ENCODE data around the gene PRELID1. TPM values are rescaled to one million over a fixed set of nuclear protein-coding genes. Genes with fewer than 3 reads are reported as not detected.
"Not testable (repeated sequence)": the region's sequence is repeated elsewhere in the genome, so short reads cannot be mapped to it uniquely, and the experiment has no call there.

The PRELID1 gene, protein sequence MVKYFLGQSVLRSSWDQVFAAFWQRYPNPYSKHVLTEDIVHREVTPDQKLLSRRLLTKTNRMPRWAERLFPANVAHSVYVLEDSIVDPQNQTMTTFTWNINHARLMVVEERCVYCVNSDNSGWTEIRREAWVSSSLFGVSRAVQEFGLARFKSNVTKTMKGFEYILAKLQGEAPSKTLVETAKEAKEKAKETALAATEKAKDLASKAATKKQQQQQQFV
- total RNA-seq (2022) = 201 and 229 TPM in 2 replicates
- percentile 93 among the genes with signal in this experiment for Bru-seq, nascent RNA
- percentile 95 among the genes with signal in this experiment for BruChase-seq, experiment 1, labeled RNA remaining after a 2-hour chase
- BruChase-seq, experiment 2, labeled RNA remaining after a 6-hour chase = percentile 98 among the genes with signal in this experiment
- long read RNA-seq, transcript PRELID1-201 (5 exons, 1,261 nt) = major isoform, 759 of 788 reads
- long read RNA-seq, partial matches to known transcripts = 9 of 788 reads
- long read RNA-seq, other reads (novel, unspliced or antisense) = 18 of 788 reads

DNA sequence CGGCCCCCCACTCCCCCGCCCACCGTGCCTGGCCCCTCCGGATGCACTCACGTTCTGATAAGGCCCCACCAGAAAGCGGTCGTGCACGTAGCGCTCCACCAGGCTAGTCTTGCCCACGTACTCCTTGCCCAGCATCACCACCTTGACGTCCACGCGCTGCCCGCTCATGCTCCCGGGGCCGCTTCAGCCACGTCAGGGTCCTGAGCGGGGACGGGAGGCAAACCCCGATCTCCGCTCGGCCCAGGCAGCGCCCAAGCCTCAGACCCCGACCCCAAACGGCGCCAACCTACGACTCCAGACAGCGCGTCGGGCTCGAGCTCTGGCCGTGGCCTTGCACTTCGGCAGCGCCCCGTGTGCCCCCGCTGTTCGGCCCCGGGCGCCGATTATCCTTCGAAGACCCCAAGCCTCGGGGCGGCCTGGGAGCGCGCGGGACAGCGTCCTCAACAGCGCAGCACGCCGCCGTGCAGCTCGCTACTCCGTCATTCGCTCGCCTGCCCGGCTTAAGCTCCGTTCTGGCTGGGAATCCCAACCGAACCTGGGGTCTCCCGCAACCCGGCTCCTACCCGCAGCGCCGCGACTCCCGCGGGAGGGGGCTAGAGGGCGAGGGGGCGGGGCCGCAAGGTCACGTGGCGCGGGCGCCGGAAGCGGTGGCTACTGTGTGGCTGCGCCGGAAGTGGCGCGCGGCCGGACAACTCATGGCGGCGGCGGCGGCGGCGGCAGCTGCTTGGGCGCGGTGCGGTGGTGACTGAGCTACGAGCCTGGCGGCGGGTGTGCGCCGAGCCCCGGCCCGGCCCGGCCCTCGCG, at the start of gene PRELID1, which contains the start of gene RAB24:
Gene PRELID1, plus strand, starts transcription at position 679 of the 804 bp plus-strand sequence. CDS start 187 bp downstream, outside the sequence.
Gene RAB24, minus strand, starts transcription at position 599 of the 804 bp plus-strand sequence. Its CDS starts 431 bp downstream, at position 168.
- peaks cover 72% of the 10 kb centered on the region for H3K36me3 Mint-ChIP-seq (ENCODE audit: insufficient read depth, unreplicated experiment)
- POLR2A ChIA-PET = interaction anchor here (0.5 to 1.8 kb wide), 7 partner anchors 9 to 658 kb away, joined by 3 to 8 read pairs (median 5); partner anchors contain the start of genes FGFR4, GRK6 and LMAN2

DNA sequence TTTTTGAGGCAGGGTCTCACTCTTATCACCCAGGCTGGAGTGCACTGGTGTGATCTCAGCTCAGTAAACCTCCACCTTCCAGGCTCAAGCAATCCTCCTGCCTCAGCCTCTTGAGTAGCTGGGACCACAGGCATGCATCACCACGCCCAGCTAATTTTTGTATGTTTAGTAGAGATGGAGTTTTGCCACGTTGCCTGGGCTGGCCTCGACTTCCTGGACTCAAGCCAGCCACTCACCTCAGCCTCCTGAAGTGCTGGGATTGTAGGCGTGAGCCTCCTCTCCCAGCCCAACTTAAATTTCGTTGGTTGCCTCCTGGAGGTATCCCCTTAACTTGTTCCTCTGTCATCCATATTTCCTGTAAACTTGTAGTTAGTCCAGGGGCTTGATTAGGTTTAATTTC, 47.3 kb upstream of the PRELID1 start:
- no peak for DNase-seq
- CTCF ChIA-PET = interaction anchor here (1.4 kb wide), 1 partner anchor 144 kb away, joined by 3 read pairs; no protein-coding TSS in a partner anchor
- TF ChIP-seq, protein P1, sequence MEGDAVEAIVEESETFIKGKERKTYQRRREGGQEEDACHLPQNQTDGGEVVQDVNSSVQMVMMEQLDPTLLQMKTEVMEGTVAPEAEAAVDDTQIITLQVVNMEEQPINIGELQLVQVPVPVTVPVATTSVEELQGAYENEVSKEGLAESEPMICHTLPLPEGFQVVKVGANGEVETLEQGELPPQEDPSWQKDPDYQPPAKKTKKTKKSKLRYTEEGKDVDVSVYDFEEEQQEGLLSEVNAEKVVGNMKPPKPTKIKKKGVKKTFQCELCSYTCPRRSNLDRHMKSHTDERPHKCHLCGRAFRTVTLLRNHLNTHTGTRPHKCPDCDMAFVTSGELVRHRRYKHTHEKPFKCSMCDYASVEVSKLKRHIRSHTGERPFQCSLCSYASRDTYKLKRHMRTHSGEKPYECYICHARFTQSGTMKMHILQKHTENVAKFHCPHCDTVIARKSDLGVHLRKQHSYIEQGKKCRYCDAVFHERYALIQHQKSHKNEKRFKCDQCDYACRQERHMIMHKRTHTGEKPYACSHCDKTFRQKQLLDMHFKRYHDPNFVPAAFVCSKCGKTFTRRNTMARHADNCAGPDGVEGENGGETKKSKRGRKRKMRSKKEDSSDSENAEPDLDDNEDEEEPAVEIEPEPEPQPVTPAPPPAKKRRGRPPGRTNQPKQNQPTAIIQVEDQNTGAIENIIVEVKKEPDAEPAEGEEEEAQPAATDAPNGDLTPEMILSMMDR (IDR thresholded peaks at IDR 0.05; ENCODE audit: insufficient read depth in 1 of 2, low read depth in 1 of 2, low read length in 1 of 2, severe bottlenecking in 1 of 2, unreplicated experiment in 1 of 2) = no peak
- no peak overlapping the region for H3K27ac Mint-ChIP-seq (ENCODE audit: unreplicated experiment)
- no peaks in the 10 kb centered on the region for H3K9me3 ChIP-seq
- H3K4me1 ChIP-seq = no peaks in the 10 kb centered on the region
- no peaks in the 10 kb centered on the region for H3K9me3 Mint-ChIP-seq (ENCODE audit: unreplicated experiment)
- H3K4me1 Mint-ChIP-seq (ENCODE audit: low read depth, unreplicated experiment) = no peaks in the 10 kb centered on the region
- no peak overlapping the region for H3K4me3 Mint-ChIP-seq (ENCODE audit: unreplicated experiment)
- no peaks in the 10 kb centered on the region for H3K36me3 ChIP-seq (ENCODE audit: control insufficient read depth, insufficient read depth, low read length)
- H3K27me3 ChIP-seq (replicated peaks; ENCODE audit: control insufficient read depth, insufficient read depth, low read length) = no peaks in the 10 kb centered on the region
- POLR2A ChIA-PET = no interaction called here
- H3K27me3 Mint-ChIP-seq (ENCODE audit: insufficient read depth, unreplicated experiment) = no peaks in the 10 kb centered on the region
- no TSS peak for BruUV-seq (replicated peaks)
- H3K36me3 Mint-ChIP-seq (ENCODE audit: insufficient read depth, unreplicated experiment) = peaks cover 82% of the 10 kb centered on the region
- intact Hi-C loops (cut with micrococcal nuclease; ENCODE audit: unreplicated experiment) = no loop called here
- no peak overlapping the region for H3K4me3 ChIP-seq (ENCODE audit: low read depth, low read length)

More for the DNA sequence above, at the start of gene PRELID1, which contains the start of gene RAB24:
- CTCF ChIA-PET = interaction anchor here (0.6 to 2.4 kb wide), 5 partner anchors 40 to 191 kb away, joined by 3 to 13 read pairs (median 4); no protein-coding TSS in a partner anchor
- Histone ChIP-seq H3K27me3 (replicated peaks; ENCODE audit: control insufficient read depth, insufficient read depth, low read length) (no peaks in the 10 kb centered on the region), H3K4me3 (ENCODE audit: low read depth, low read length) (peak within 1 kb of the TSS; percentile 89), H3K4me1 (peaks cover 29% of the 10 kb centered on the region), H3K36me3 (ENCODE audit: control insufficient read depth, insufficient read depth, low read length) (peaks cover 9% of the 10 kb centered on the region), H3K9me3 (no peaks in the 10 kb centered on the region)
- TF ChIP-seq, protein P1 (IDR thresholded peaks at IDR 0.05; ENCODE audit: insufficient read depth in 1 of 2, low read depth in 1 of 2, low read length in 1 of 2, severe bottlenecking in 1 of 2, unreplicated experiment in 1 of 2) = peak; percentile 36 to 55
- peak; percentile 87 to 93 for DNase-seq
- peaks cover 21% of the 10 kb centered on the region for H3K4me1 Mint-ChIP-seq (ENCODE audit: low read depth, unreplicated experiment)
- H3K27ac Mint-ChIP-seq (ENCODE audit: unreplicated experiment) = peak within 1 kb of the TSS; percentile 94
- no peaks in the 10 kb centered on the region for H3K9me3 Mint-ChIP-seq (ENCODE audit: unreplicated experiment)
- intact Hi-C loops (cut with micrococcal nuclease; ENCODE audit: unreplicated experiment) = no loop called here
- H3K4me3 Mint-ChIP-seq (ENCODE audit: unreplicated experiment) = peak within 1 kb of the TSS; percentile 94
- TSS peak; percentile 63 for BruUV-seq (replicated peaks)
- H3K27me3 Mint-ChIP-seq (ENCODE audit: insufficient read depth, unreplicated experiment) = no peaks in the 10 kb centered on the region

DNA sequence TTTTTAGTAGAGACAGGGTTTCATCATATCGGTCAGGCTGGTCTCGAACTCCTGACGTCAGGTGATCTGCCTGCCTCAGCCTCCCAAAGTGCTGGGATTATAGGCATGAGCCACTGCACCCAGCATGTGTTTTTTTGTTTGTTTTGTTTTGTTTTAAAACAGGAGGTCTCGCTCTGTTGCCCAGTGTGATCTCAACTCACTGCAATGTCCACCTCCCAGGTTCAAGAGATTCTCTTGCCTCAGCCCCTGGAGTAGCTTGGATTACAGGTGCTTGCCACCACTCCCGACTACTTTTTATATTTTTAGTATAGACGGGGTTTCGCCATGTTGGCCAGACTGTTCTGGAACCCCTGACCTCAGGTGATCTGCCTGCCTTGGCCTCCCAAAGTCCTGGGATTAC, 44.9 kb upstream of the PRELID1 start:
- POLR2A ChIA-PET; H3K9me3 ChIP-seq; H3K36me3 ChIP-seq (ENCODE audit: control insufficient read depth, insufficient read depth, low read length); H3K4me3 Mint-ChIP-seq (ENCODE audit: unreplicated experiment); CTCF ChIA-PET; H3K4me1 ChIP-seq; H3K27me3 ChIP-seq (replicated peaks; ENCODE audit: control insufficient read depth, insufficient read depth, low read length); intact Hi-C loops (cut with micrococcal nuclease; ENCODE audit: unreplicated experiment); H3K9me3 Mint-ChIP-seq (ENCODE audit: unreplicated experiment); BruUV-seq (replicated peaks); H3K4me1 Mint-ChIP-seq (ENCODE audit: low read depth, unreplicated experiment); DNase-seq; H3K4me3 ChIP-seq (ENCODE audit: low read depth, low read length); H3K27ac Mint-ChIP-seq (ENCODE audit: unreplicated experiment); H3K27me3 Mint-ChIP-seq (ENCODE audit: insufficient read depth, unreplicated experiment): not testable (repeated sequence)
- H3K36me3 Mint-ChIP-seq (ENCODE audit: insufficient read depth, unreplicated experiment) = peaks cover 85% of the 10 kb centered on the region

Data from Caco-2 (cell line).